HepG2 (cell line): ENCODE measurements around the gene ELAPOR1. TPM values are rescaled to one million over a fixed set of nuclear protein-coding genes. Genes with fewer than 3 reads are reported as not detected.

Source experiments
- ATAC-seq: fragments of 200-7000 bp; cut with Tn5 transposase; 3 replicates; pipeline ENCODE4 v1.9.1; 2020; ENCODE audit warnings: mild to moderate bottlenecking, moderate library complexity
- BruUV-seq: library from RNA; stranded (reverse); fragments of 400-500 nt; replicated peaks from 2 replicates; lab custom pipeline; 2021; lab: Mats Ljungman, UMichigan
- CTCF ChIA-PET: fragments of 300-600 bp; formaldehyde crosslinking; extraction: SDS; loops from one replicate; lab custom pipeline; 2021; ENCODE audit warnings: low total read pairs, inconsistent platforms, low intra/inter-chr PET ratio; lab: Yijun Ruan, JAX
- POLR2A ChIA-PET: fragments of 350-600 bp; sonication (Branson Sonifier 250); formaldehyde crosslinking; loops from one replicate; lab custom pipeline; 2020; ENCODE audit warnings: antibody characterized with exemption, inconsistent platforms; lab: Yijun Ruan, JAX
- DNase-seq: peaks from one replicate; pipeline ENCODE4 v3.0.0-alpha.2; 2015; ENCODE audit warnings: low spot score
- FAIRE-seq: peaks from 3 replicates; lab custom pipeline; 2011; peaks lifted over from hg19 to GRCh38; lab: Jason Lieb, UNC
- H2AFZ ChIP-seq: one replicate; pipeline ENCODE4 v1.6.1; 2011; ENCODE audit warnings: low read length, inconsistent platforms
- H3K27ac ChIP-seq: fragments of 300-600 bp; 3 replicates; pipeline ENCODE4 v1.8.0; 2011; ENCODE audit warnings: mixed run types, mild to moderate bottlenecking, mixed read lengths, low read length, inconsistent platforms; ENCODE audit not compliant: insufficient read depth; ENCODE audit errors: extremely low read length
- H3K27me3 ChIP-seq, 2 experiments: fragments of 200-600 bp in 1 of 2; 2 replicates in 1 of 2; 3 replicates in 1 of 2; pipeline versions ENCODE4 v1.6.0 to v1.8.0; 2011; ENCODE audit warnings: low read length in 2 of 2, mild to moderate bottlenecking in 2 of 2, moderate library complexity in 2 of 2, inconsistent platforms in 1 of 2; ENCODE audit not compliant: insufficient read depth in 2 of 2, control insufficient read depth in 1 of 2
- H3K36me3 ChIP-seq, 2 experiments: fragments of 200-600 bp in 1 of 2; replicated peaks in 1 of 2; 2 replicates in 1 of 2; 3 replicates in 1 of 2; pipeline versions ENCODE4 v1.5.1 to v1.8.0; 2011; ENCODE audit warnings: low read length in 2 of 2, inconsistent platforms in 1 of 2; ENCODE audit not compliant: insufficient read depth in 2 of 2, control insufficient read depth in 1 of 2
- H3K4me1 ChIP-seq: 2 replicates; pipeline ENCODE4 v1.5.1; 2012; ENCODE audit warnings: low read length, inconsistent platforms; ENCODE audit not compliant: insufficient read depth
- H3K4me2 ChIP-seq: 2 replicates; pipeline ENCODE4 v1.6.0; 2011; ENCODE audit warnings: low read depth, low read length, inconsistent platforms
- H3K4me3 ChIP-seq, 3 experiments: fragments of 200-600 bp in 1 of 3; sonication (generic), shearing (Covaris generic) in 1 of 3; replicated peaks in 1 of 3; 2 replicates each; pipeline ENCODE4 v1.5.1; 2011 to 2016; ENCODE audit warnings: low read length in 3 of 3, inconsistent platforms in 2 of 3, low read depth in 2 of 3, mild to moderate bottlenecking in 2 of 3, control low read depth in 1 of 3, mixed read lengths in 1 of 3; ENCODE audit not compliant: insufficient read depth in 1 of 3
- H3K79me2 ChIP-seq: one replicate; pipeline ENCODE4 v1.6.1; 2011; ENCODE audit warnings: low read length, inconsistent platforms; ENCODE audit not compliant: insufficient read depth
- H3K9ac ChIP-seq: 2 replicates; pipeline ENCODE4 v1.6.0; 2011; ENCODE audit warnings: mild to moderate bottlenecking, low read depth, low read length, inconsistent platforms; ENCODE audit not compliant: insufficient read depth
- H3K9me3 ChIP-seq: 2 replicates; pipeline ENCODE4 v1.5.1; 2012; ENCODE audit warnings: mild to moderate bottlenecking, low read length
- H4K20me1 ChIP-seq: 2 replicates; pipeline ENCODE4 v1.6.0; 2011; ENCODE audit warnings: inconsistent platforms, mild to moderate bottlenecking, low read length, moderate library complexity; ENCODE audit not compliant: insufficient read depth
- ATF7-NPFF ChIP-seq: sonication (generic); formaldehyde crosslinking; IDR thresholded peaks from 2 replicates; pipeline ENCODE4 v1.8.1; 2023; ENCODE audit warnings: mild to moderate bottlenecking, low read depth, missing genetic modification reagents, moderate library complexity
- ATM ChIP-seq: fragments of 450-650 bp; IDR thresholded peaks from 2 replicates; pipeline ENCODE4 v1.7.1; 2017; ENCODE audit warnings: mild to moderate bottlenecking, borderline replicate concordance
- NR0B2 ChIP-seq: sonication (generic); formaldehyde crosslinking; IDR thresholded peaks from 2 replicates; pipeline ENCODE4 v1.4.0; 2020; ENCODE audit warnings: mild to moderate bottlenecking, missing genetic modification reagents
- PTBP1 ChIP-seq: fragments of 200-400 bp; formaldehyde crosslinking; IDR thresholded peaks from 2 replicates; pipeline ENCODE4 v1.6.1; 2018; ENCODE audit warnings: low read length, low read depth; ENCODE audit not compliant: poor library complexity, severe bottlenecking
- SRF ChIP-seq: IDR thresholded peaks from 2 replicates; pipeline ENCODE4 v1.6.1; 2011; ENCODE audit warnings: mild to moderate bottlenecking, low read depth, low read length, moderate library complexity
- TGIF2 ChIP-seq: IDR thresholded peaks from 2 replicates; pipeline ENCODE4 v1.6.1; 2016; ENCODE audit warnings: control low read depth, missing compliant biosample characterization
- ZNF235 ChIP-seq: sonication (generic); formaldehyde crosslinking; IDR thresholded peaks from 2 replicates; pipeline ENCODE4 v1.8.1; 2023; ENCODE audit warnings: mild to moderate bottlenecking, missing genetic modification reagents, borderline replicate concordance
- ZNF503 ChIP-seq: sonication (generic); formaldehyde crosslinking; IDR thresholded peaks from 2 replicates; pipeline ENCODE4 v1.4.0; 2020; ENCODE audit warnings: missing genetic modification reagents
- ZNF552 ChIP-seq: sonication (generic); formaldehyde crosslinking; IDR thresholded peaks from 2 replicates; pipeline ENCODE4 v1.9.0; 2022; ENCODE audit warnings: missing genetic modification reagents, mild to moderate bottlenecking, borderline replicate concordance
- ZNF580 ChIP-seq: IDR thresholded peaks from 2 replicates; pipeline ENCODE4 v1.6.1; 2016; ENCODE audit warnings: low read depth, borderline replicate concordance
- ZNF670 ChIP-seq: sonication (generic); formaldehyde crosslinking; IDR thresholded peaks from 2 replicates; pipeline ENCODE4 v1.8.0; 2022; ENCODE audit warnings: mild to moderate bottlenecking, missing genetic modification reagents, borderline replicate concordance
- WGBS: methylation state at CpG from one replicate; pipeline ENCODE4 v1.1.6; 2017; ENCODE audit warnings: low lambda C conversion rate; 5-methylcytosine and 5-hydroxymethylcytosine counted together
- in situ Hi-C: cut with HindIII; loops from 2 replicates; pipeline ENCODE4 v1.10.0; 2017; ENCODE audit warnings: low pct_unique_long_range_greater_than_20kb; ENCODE audit not compliant: extremely low pct_ligation_motif_present
- intact Hi-C: fragments of 100-400 bp; cut with micrococcal nuclease; formaldehyde crosslinking; loops from one replicate; pipeline ENCODE4 v1.10.0; 2022; ENCODE audit not compliant: unreplicated experiment
- polyA plus RNA-seq, 8 experiments: library from polyadenylated mRNA; depleted of rRNA in 3 of 8; stranded (reverse) in 7 of 8; unstranded in 1 of 8; fragments of >200 nt; fragmentation: Illumina TruSeq in 4 of 8; extraction: Trizol in 4 of 8; gene quantifications; 2 replicates each; pipeline versions ENCODE4 v1.2.1 to v1.2.3, GENCODE V29; 2011 to 2016; ENCODE audit warnings: low read depth in 4 of 8, missing spikeins in 1 of 8, mixed read lengths in 1 of 8; ENCODE audit not compliant: insufficient read depth in 1 of 8
- total RNA-seq, 5 experiments: library from RNA; depleted of rRNA; stranded (reverse); fragments of >200 nt; fragmentation: Illumina TruSeq; extraction: Trizol; gene quantifications; 2 replicates each; pipeline ENCODE4 v1.2.3, GENCODE V29; 2016; ENCODE audit warnings: low read depth in 1 of 5

Gene ELAPOR1
- total and polyA plus RNA-seq, 2 of the 13 experiments (the other 11 are each of a cell fraction or from before 2014, with no cell fraction given) = 0.13 to 0.20 TPM

GRCh38 chr1:109094871-109095270, 19.0 kb upstream of the ELAPOR1 start:
- TF ChIP-seq SRF (no peak), ZNF235 (no peak), NR0B2 (no peak)
- FAIRE-seq = no peak
- ChIA-PET CTCF (no interaction called here), POLR2A (no interaction called here)
- no peak for DNase-seq
- no peak for ATAC-seq
- Histone ChIP-seq H3K9ac (no peak overlapping the region), H4K20me1 (no peaks in the 10 kb centered on the region), H3K36me3 (peaks cover 2 to 15% of the 10 kb centered on the region in 2 experiments; a peak in 3 of 5 replicates), H3K27me3 (no peaks in the 10 kb centered on the region; a peak in 1 of 5 replicates), H3K4me1 (peaks cover 17% of the 10 kb centered on the region), H3K4me2 (no peak overlapping the region), H3K27ac (no peak overlapping the region), H3K9me3 (no peaks in the 10 kb centered on the region), H3K79me2 (peaks cover 21% of the 10 kb centered on the region), H2AFZ (no peak overlapping the region), H3K4me3 (no peak overlapping the region)
- intact Hi-C loops = loop anchor here (5.0 to 10.0 kb wide), 2 partner anchors 167 to 300 kb away; partner anchors contain the start of gene SORT1
- no TSS peak for BruUV-seq
- 92% methylated on average over 1 of the region's 1 CpG for WGBS
- in situ Hi-C loops = no loop called here

- BruUV-seq = no TSS peak
- 100% methylated on average over 1 of the region's 1 CpG for WGBS
- POLR2A ChIA-PET = no interaction called here
Observed at GRCh38 chr1:109095631-109096030, 18.3 kb upstream of the ELAPOR1 start.

More at GRCh38 chr1:109095631-109096030, 18.3 kb upstream of the ELAPOR1 start:
- H3K9me3 ChIP-seq = no peaks in the 10 kb centered on the region
- intact Hi-C loops (loop anchor here (10.0 kb wide), 1 partner anchor 299 kb away; the partner anchor contains the start of gene SORT1), in situ Hi-C loops (no loop called here)
- H3K36me3 ChIP-seq = peaks cover 2 to 15% of the 10 kb centered on the region in 2 experiments; a peak in 3 of 5 replicates
- H3K4me3 ChIP-seq = no peak overlapping the region
- H3K4me1 ChIP-seq = peaks cover 15% of the 10 kb centered on the region
- no peak overlapping the region for H3K9ac ChIP-seq
- no peak overlapping the region for H2AFZ ChIP-seq
- FAIRE-seq (no peak), DNase-seq (no peak), ATAC-seq (no peak)
- no peak overlapping the region for H3K27ac ChIP-seq
- CTCF ChIA-PET = no interaction called here
- TF ChIP-seq PTBP1 (no peak), ATF7-NPFF (CRISPR knock-in tag) (no peak), TGIF2 (no peak), ZNF503 (CRISPR knock-in tag) (no peak), ZNF670 (no peak), ZNF580 (CRISPR knock-in tag) (no peak), ZNF552 (no peak), ATM (no peak)
- H3K27me3 ChIP-seq = no peaks in the 10 kb centered on the region; a peak in 1 of 5 replicates
- H3K79me2 ChIP-seq = peaks cover 24% of the 10 kb centered on the region
- no peak overlapping the region for H3K4me2 ChIP-seq
- H4K20me1 ChIP-seq = no peaks in the 10 kb centered on the region
